ENCODE measurements around the gene VAT1L.

VAT1L gene

DNA sequence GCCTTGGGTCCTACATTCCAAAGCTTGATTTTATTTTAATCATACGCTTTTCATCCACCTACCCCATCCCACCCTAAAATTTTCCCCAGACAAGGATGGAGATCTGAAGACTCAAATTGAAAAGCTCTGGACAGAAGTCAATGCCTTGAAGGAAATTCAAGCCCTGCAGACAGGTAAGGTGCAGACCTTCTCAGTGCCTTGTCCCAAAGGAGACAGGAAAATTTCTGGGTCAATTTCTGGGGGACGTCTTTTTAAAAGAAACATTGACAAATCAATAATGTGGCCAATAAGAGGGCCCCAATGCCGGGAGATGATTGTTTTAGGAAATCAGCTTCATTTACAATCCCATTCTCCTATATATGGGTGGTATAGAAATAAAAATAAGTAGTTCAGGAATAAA lies 239.7 kb downstream of the VAT1L start:
- no peaks in the 10 kb centered on the region for H3K9me3 Mint-ChIP-seq

More for the DNA sequence above, 239.7 kb downstream of the VAT1L start:
- Mint-ChIP-seq H3K27me3 (peaks cover 3% of the 10 kb centered on the region), H3K36me3 (no peaks in the 10 kb centered on the region), H3K4me3 (no peak overlapping the region), H3K27ac (no peak overlapping the region), H3K4me1 (no peaks in the 10 kb centered on the region)

Data from activated naive CD4-positive, alpha-beta T cell treated with anti-CD3 and anti-CD28 coated beads, Interleukin-2, amount 50 U/mL, for 24 hours (primary cell).